Activated CD8-positive, alpha-beta memory T cell treated with anti-CD3 and anti-CD28 coated beads, Interleukin-2, amount 10 ng/mL, durations not matched to agents 7 days and 5 days (primary cell): Measurements from ENCODE around the gene MYOZ3. TPM values are rescaled to one million over a fixed set of nuclear protein-coding genes. Genes with fewer than 3 reads are reported as not detected.

ENCODE experiments used
- ATAC-seq: fragments of 150-1000 bp; cut with Tn5 transposase; one replicate; pipeline ENCODE4 v1.10.0; 2021; ENCODE audit warnings: moderate library complexity
- CTCF ChIA-PET: fragments of 350-600 bp; sonication (Branson Sonifier 250); formaldehyde crosslinking; loops from one replicate; lab custom pipeline; 2021; ENCODE audit warnings: antibody characterized with exemption; lab: Charles Lee
- DNase-seq: peaks from one replicate; pipeline ENCODE4 v3.0.0-alpha.2; 2020
- H3K27ac Mint-ChIP-seq: one replicate; pipeline ENCODE4 v1.8.0; 2021; ENCODE audit warnings: mild to moderate bottlenecking, mixed read lengths
- H3K27me3 Mint-ChIP-seq: one replicate; pipeline ENCODE4 v1.8.0; 2021; ENCODE audit warnings: mixed read lengths
- H3K36me3 Mint-ChIP-seq: one replicate; pipeline ENCODE4 v1.8.0; 2021; ENCODE audit warnings: mild to moderate bottlenecking, mixed read lengths
- H3K4me1 Mint-ChIP-seq: one replicate; pipeline ENCODE4 v1.8.0; 2021; ENCODE audit warnings: mixed read lengths
- H3K4me3 Mint-ChIP-seq: one replicate; pipeline ENCODE4 v1.8.0; 2021; ENCODE audit warnings: mild to moderate bottlenecking, moderate library complexity, mixed read lengths
- H3K9me3 Mint-ChIP-seq: one replicate; pipeline ENCODE4 v1.8.0; 2022; ENCODE audit warnings: low read depth, mixed read lengths
- total RNA-seq, 2 experiments: library from RNA; stranded (reverse); gene quantifications; one replicate each; pipeline ENCODE4 v1.2.3, GENCODE V29; 2021

Gene MYOZ3
- total RNA-seq, 2 experiments from 2014 or later: not detected

- CTCF ChIA-PET: no interaction called here
- H3K27ac Mint-ChIP-seq: no peak overlapping the region
- ATAC-seq (no peak), DNase-seq (no peak)
- no peaks in the 10 kb centered on the region for H3K9me3 Mint-ChIP-seq
- H3K4me3 Mint-ChIP-seq: no peak overlapping the region
- no peaks in the 10 kb centered on the region for H3K27me3 Mint-ChIP-seq
- H3K4me1 Mint-ChIP-seq: no peaks in the 10 kb centered on the region
- peaks cover 39% of the 10 kb centered on the region for H3K36me3 Mint-ChIP-seq
These were observed 29.7 kb downstream of the MYOZ3 start for GRCh38 chr5:150690760-150691159.

- Mint-ChIP-seq H3K9me3 (no peaks in the 10 kb centered on the region), H3K27ac (no peak overlapping the region), H3K36me3 (peaks cover 45% of the 10 kb centered on the region), H3K27me3 (no peaks in the 10 kb centered on the region), H3K4me1 (no peaks in the 10 kb centered on the region), H3K4me3 (no peak overlapping the region)
- DNase-seq (no peak), ATAC-seq (no peak)
- CTCF ChIA-PET: no interaction called here
These were observed 31.2 kb downstream of the MYOZ3 start for GRCh38 chr5:150692276-150692675.

GRCh38 chr5:150694612-150695011 lies 33.6 kb downstream of the MYOZ3 start:
- no peak overlapping the region for H3K4me3 Mint-ChIP-seq
- H3K9me3 Mint-ChIP-seq: no peaks in the 10 kb centered on the region
- CTCF ChIA-PET: no interaction called here
- H3K27me3 Mint-ChIP-seq: no peaks in the 10 kb centered on the region
- DNase-seq (no peak), ATAC-seq (no peak)
- H3K27ac Mint-ChIP-seq: no peak overlapping the region
- peaks cover 2% of the 10 kb centered on the region for H3K4me1 Mint-ChIP-seq
- peaks cover 43% of the 10 kb centered on the region for H3K36me3 Mint-ChIP-seq

GRCh38 chr5:150700246-150700593 lies 39.2 kb downstream of the MYOZ3 start:
- Mint-ChIP-seq H3K9me3 (no peaks in the 10 kb centered on the region), H3K4me3 (no peak overlapping the region)
- no peak for ATAC-seq

GRCh38 chr5:150700594-150701377 lies 39.7 kb downstream of the MYOZ3 start, which contains the start of gene RBM22:
TSS of gene RBM22 (minus strand) at chr5:150701062. CDS start at chr5:150700985, 77 bp downstream.
- Mint-ChIP-seq H3K4me3 (no peak within 1 kb of the TSS), H3K9me3 (no peaks in the 10 kb centered on the region)

More at GRCh38 chr5:150700246-150700593, 39.2 kb downstream of the MYOZ3 start:
- H3K27me3 Mint-ChIP-seq: no peaks in the 10 kb centered on the region
- H3K4me1 Mint-ChIP-seq: peaks cover 7% of the 10 kb centered on the region
- CTCF ChIA-PET: interaction anchor here (0.7 to 6.1 kb wide), 31 partner anchors 9 to 552 kb away, joined by 3 to 73 read pairs (median 5); partner anchors contain the start of genes DCTN4, GM2A, IRGM and SMIM3
- no peak overlapping the region for H3K27ac Mint-ChIP-seq
- H3K36me3 Mint-ChIP-seq: peaks cover 19% of the 10 kb centered on the region
- DNase-seq: no peak

GRCh38 chr5:150703762-150704161 lies 42.7 kb downstream of the MYOZ3 start:
- no peak overlapping the region for H3K27ac Mint-ChIP-seq
- no peak for ATAC-seq

More at GRCh38 chr5:150700594-150701377, 39.7 kb downstream of the MYOZ3 start, which contains the start of gene RBM22:
- H3K27me3 Mint-ChIP-seq: no peaks in the 10 kb centered on the region
- ATAC-seq (peak; percentile 97), DNase-seq (peak; percentile 95)
- peaks cover 17% of the 10 kb centered on the region for H3K36me3 Mint-ChIP-seq
- H3K4me1 Mint-ChIP-seq: peaks cover 7% of the 10 kb centered on the region
- no peak within 1 kb of the TSS for H3K27ac Mint-ChIP-seq
- CTCF ChIA-PET: interaction anchor here (0.7 to 6.1 kb wide), 33 partner anchors 9 to 552 kb away, joined by 3 to 73 read pairs (median 5); partner anchors contain the start of genes DCTN4, GM2A, IRGM and SMIM3

GRCh38 chr5:150706776-150707390 lies 45.8 kb downstream of the MYOZ3 start:
- Mint-ChIP-seq H3K27me3 (no peaks in the 10 kb centered on the region), H3K9me3 (no peaks in the 10 kb centered on the region), H3K27ac (no peak overlapping the region), H3K36me3 (peaks cover 24% of the 10 kb centered on the region), H3K4me1 (peaks cover 2% of the 10 kb centered on the region), H3K4me3 (no peak overlapping the region)
- ATAC-seq: no peak
- no peak for DNase-seq
- CTCF ChIA-PET: no interaction called here

More at GRCh38 chr5:150703762-150704161, 42.7 kb downstream of the MYOZ3 start:
- peaks cover 12% of the 10 kb centered on the region for H3K36me3 Mint-ChIP-seq
- no peak for DNase-seq
- H3K4me1 Mint-ChIP-seq: peaks cover 6% of the 10 kb centered on the region
- CTCF ChIA-PET: interaction anchor here (0.8 to 6.1 kb wide), 5 partner anchors 10 to 143 kb away, joined by 3 to 73 read pairs (median 3); partner anchors contain the start of genes DCTN4 and SMIM3
- H3K9me3 Mint-ChIP-seq: no peaks in the 10 kb centered on the region
- H3K4me3 Mint-ChIP-seq: no peak overlapping the region
- no peaks in the 10 kb centered on the region for H3K27me3 Mint-ChIP-seq

GRCh38 chr5:150710165-150710564 lies 49.1 kb downstream of the MYOZ3 start:
- Mint-ChIP-seq H3K9me3 (no peaks in the 10 kb centered on the region), H3K27me3 (no peaks in the 10 kb centered on the region), H3K4me1 (no peaks in the 10 kb centered on the region), H3K4me3 (no peak overlapping the region), H3K36me3 (peaks cover 26% of the 10 kb centered on the region), H3K27ac (no peak overlapping the region)
- no peak for ATAC-seq
- CTCF ChIA-PET: interaction anchor here (1.1 kb wide), 1 partner anchor 10 kb away, joined by 5 read pairs; the partner anchor contains the start of gene RBM22
- no peak for DNase-seq

- peaks cover 52% of the 10 kb centered on the region for H3K36me3 Mint-ChIP-seq
- no peaks in the 10 kb centered on the region for H3K4me1 Mint-ChIP-seq
- H3K4me3 Mint-ChIP-seq: no peak overlapping the region
- H3K27ac Mint-ChIP-seq: no peak overlapping the region
- H3K9me3 Mint-ChIP-seq: no peaks in the 10 kb centered on the region
- H3K27me3 Mint-ChIP-seq: no peaks in the 10 kb centered on the region
- ATAC-seq (no peak), DNase-seq (no peak)
- CTCF ChIA-PET: interaction anchor here (0.8 kb wide), 1 partner anchor 23 kb away, joined by 3 read pairs; the partner anchor contains the start of gene RBM22
These were observed 62.8 kb downstream of the MYOZ3 start for GRCh38 chr5:150723845-150724244.

Other genes starting within 250 kb of the MYOZ3 start
- 1,000 to 10,000 TPM; 1,513 to 1,561 TPM for gene CD74, start 248.3 kb upstream of the MYOZ3 start, total RNA-seq
- gene RPS14, start 211.5 kb upstream of the MYOZ3 start, total RNA-seq: 1,000 to 10,000 TPM; 1,980 to 2,218 TPM
- under 1 TPM; 0.58 to 0.68 TPM for gene NDST1, start 153.1 kb upstream of the MYOZ3 start, total RNA-seq
- under 1 TPM; 0.05 to 0.09 TPM for gene SYNPO, start 20.6 kb upstream of the MYOZ3 start, total RNA-seq
- gene RBM22, start 39.8 kb downstream of the MYOZ3 start, total RNA-seq: 10 to 100 TPM; 63.3 to 78.7 TPM
- 10 to 100 TPM; 41.9 to 46.1 TPM for gene DCTN4, start 97.8 kb downstream of the MYOZ3 start, total RNA-seq
- 10 to 100 TPM; 22.1 to 37.5 TPM for gene SMIM3, start 117.5 kb downstream of the MYOZ3 start, total RNA-seq
- gene IRGM, start 185.3 kb downstream of the MYOZ3 start, total RNA-seq: 1 to 10 TPM; 1.7 to 3.8 TPM
- under 1 TPM; 0.26 to 0.44 TPM for gene ZNF300, start 243.7 kb downstream of the MYOZ3 start, total RNA-seq